K562 (cell line): ENCODE data around the gene SALL2. TPM values are rescaled to one million over a fixed set of nuclear protein-coding genes. Genes with fewer than 3 reads are reported as not detected.

Experiments
- ATAC-seq: fragments of 200-7000 bp; cut with Tn5 transposase; 3 replicates; pipeline ENCODE4 v1.9.1; 2020; ENCODE audit warnings: moderate library complexity
- Bru-seq: library from RNA; stranded (reverse); fragments of 400-500 nt; gene quantifications from one replicate; lab custom pipeline; 2021; lab: Mats Ljungman, UMichigan
- BruChase-seq, 2 experiments: library from RNA; stranded (reverse); fragments of 400-500 nt; gene quantifications; one replicate each; lab custom pipeline; 2021; lab: Mats Ljungman, UMichigan
- BruUV-seq: library from RNA; stranded (reverse); fragments of 400-500 nt; replicated peaks from 2 replicates; lab custom pipeline; 2021; lab: Mats Ljungman, UMichigan
- CTCF ChIA-PET: fragments of 300-600 bp; formaldehyde crosslinking; extraction: SDS; loops from one replicate; lab custom pipeline; 2021; ENCODE audit warnings: low intra/inter-chr PET ratio; lab: Yijun Ruan, JAX
- POLR2A ChIA-PET: fragments of 300-600, 350-650 bp; sonication (Branson Sonifier 250); formaldehyde crosslinking; extraction: SDS; loops from one replicate; lab custom pipeline; 2021; ENCODE audit warnings: antibody characterized with exemption, inconsistent platforms; lab: Yijun Ruan, JAX
- DNase-seq, 4 experiments: peaks; one replicate each; pipeline versions ENCODE4 v3.0.0 to v3.0.0-alpha.2; 2011 to 2018; ENCODE audit warnings: low spot score in 3 of 4, mixed read lengths in 3 of 4; ENCODE audit errors: extremely low read depth in 1 of 4
- FAIRE-seq: peaks from 2 replicates; lab custom pipeline; 2011; peaks lifted over from hg19 to GRCh38; lab: Jason Lieb, UNC
- H2AFZ ChIP-seq: 2 replicates; pipeline ENCODE4 v1.6.0; 2011; ENCODE audit warnings: low read depth, low read length, control low read depth, inconsistent platforms
- H3K27ac ChIP-seq: fragments of 200-600 bp; 3 replicates; pipeline ENCODE4 v1.8.0; 2011; ENCODE audit warnings: low read depth, mild to moderate bottlenecking, control low read depth, inconsistent platforms, low read length, moderate library complexity, mixed read lengths; ENCODE audit errors: extremely low read depth
- H3K27me3 ChIP-seq, 2 experiments: fragments of 300-600 bp in 1 of 2; 2 replicates in 1 of 2; 3 replicates in 1 of 2; pipeline versions ENCODE4 v1.6.0 to v1.8.0; 2011; ENCODE audit warnings: inconsistent platforms in 2 of 2, low read length in 2 of 2, mild to moderate bottlenecking in 1 of 2, mixed read lengths in 1 of 2, moderate library complexity in 1 of 2; ENCODE audit not compliant: control insufficient read depth in 2 of 2, insufficient read depth in 2 of 2
- H3K36me3 ChIP-seq: fragments of 300-600 bp; 3 replicates; pipeline ENCODE4 v1.8.0; 2011; ENCODE audit warnings: mild to moderate bottlenecking, low read length, inconsistent platforms; ENCODE audit not compliant: control insufficient read depth, insufficient read depth
- H3K4me1 ChIP-seq, 2 experiments: fragments of 200-600 bp in 1 of 2; replicated peaks in 1 of 2; 2 replicates in 1 of 2; 3 replicates in 1 of 2; pipeline versions ENCODE4 v1.5.1 to v1.8.0; 2011; ENCODE audit warnings: inconsistent platforms in 2 of 2, low read length in 2 of 2, mild to moderate bottlenecking in 1 of 2, mixed read lengths in 1 of 2, moderate library complexity in 1 of 2; ENCODE audit not compliant: control insufficient read depth in 2 of 2, insufficient read depth in 2 of 2
- H3K4me2 ChIP-seq: 2 replicates; pipeline ENCODE4 v1.6.1; 2011; ENCODE audit warnings: low read length, control low read depth, inconsistent platforms, mixed read lengths; ENCODE audit not compliant: insufficient read depth
- H3K4me3 ChIP-seq: fragments of 200-600 bp; sonication (generic), shearing (Covaris generic); 2 replicates; pipeline ENCODE4 v1.5.1; 2016; ENCODE audit warnings: control low read depth, inconsistent platforms
- H3K79me2 ChIP-seq: fragments of 200-600 bp; 3 replicates; pipeline ENCODE4 v1.8.0; 2011; ENCODE audit warnings: low read length, inconsistent platforms; ENCODE audit not compliant: control insufficient read depth, insufficient read depth
- H3K9ac ChIP-seq, 2 experiments: 2 replicates each; pipeline versions ENCODE4 v1.6.0 to v1.6.1; 2011; ENCODE audit warnings: low read depth in 2 of 2, low read length in 2 of 2, control low read depth in 1 of 2, inconsistent platforms in 1 of 2, mild to moderate bottlenecking in 1 of 2, mixed read lengths in 1 of 2; ENCODE audit not compliant: insufficient read depth in 1 of 2
- H3K9me1 ChIP-seq: one replicate; pipeline ENCODE4 v1.6.0; 2011; ENCODE audit warnings: inconsistent platforms, mild to moderate bottlenecking, low read length, moderate library complexity; ENCODE audit not compliant: control insufficient read depth, insufficient read depth
- H3K9me3 ChIP-seq: replicated peaks from 2 replicates; pipeline ENCODE4 v1.5.1; 2011; ENCODE audit warnings: low read depth, low read length, inconsistent platforms; ENCODE audit not compliant: control insufficient read depth, insufficient read depth
- H4K20me1 ChIP-seq: replicated peaks from 2 replicates; pipeline ENCODE4 v1.6.1; 2011; ENCODE audit warnings: low read length, inconsistent platforms, mixed read lengths; ENCODE audit not compliant: control insufficient read depth, insufficient read depth
- ARNT ChIP-seq, 2 experiments: fragments of 450-650 bp; IDR thresholded peaks; 2 replicates each; pipeline ENCODE4 v1.6.1; 2016; ENCODE audit warnings: mild to moderate bottlenecking in 1 of 2
- ATF2 ChIP-seq: sonication (generic); formaldehyde crosslinking; IDR thresholded peaks from 2 replicates; pipeline ENCODE4 v1.8.1; 2022; ENCODE audit warnings: missing genetic modification reagents
- ATF7 ChIP-seq: fragments of 450-650 bp; IDR thresholded peaks from 2 replicates; pipeline ENCODE4 v1.7.1; 2014; ENCODE audit warnings: mild to moderate bottlenecking, moderate library complexity
- E2F1 ChIP-seq: sonication (generic); formaldehyde crosslinking; IDR thresholded peaks from 2 replicates; pipeline ENCODE4 v1.8.1; 2023; ENCODE audit warnings: mild to moderate bottlenecking, missing genetic modification reagents, moderate library complexity
- E2F3 ChIP-seq: fragments of 250-450 bp; sonication (Bioruptor Pico); IDR thresholded peaks from 2 replicates; pipeline ENCODE4 v1.4.0; 2020; ENCODE audit warnings: mild to moderate bottlenecking
- ETV1 ChIP-seq: fragments of 450-650 bp; conservative IDR thresholded peaks from 2 replicates; pipeline ENCODE4 v1.6.1; 2016; ENCODE audit warnings: missing genetic modification characterization, control low read depth, low read depth, missing compliant biosample characterization
- FOXK1 ChIP-seq: sonication (generic); formaldehyde crosslinking; IDR thresholded peaks from 2 replicates; pipeline ENCODE4 v1.8.0; 2022; ENCODE audit warnings: missing genetic modification reagents, mild to moderate bottlenecking, borderline replicate concordance
- FUS ChIP-seq: fragments of 200-400 bp; formaldehyde crosslinking; optimal IDR thresholded peaks from 2 replicates; pipeline ENCODE3; 2017; ENCODE audit warnings: low read depth, low read length
- GABPB1 ChIP-seq: sonication (generic); formaldehyde crosslinking; IDR thresholded peaks from 2 replicates; pipeline ENCODE4 v1.8.0; 2022; ENCODE audit warnings: mild to moderate bottlenecking, missing genetic modification reagents
- HOMEZ ChIP-seq: fragments of 250-450 bp; sonication (Bioruptor Pico); IDR thresholded peaks from 2 replicates; pipeline ENCODE4 v1.4.0; 2020; ENCODE audit warnings: mild to moderate bottlenecking, moderate library complexity
- MCM2 ChIP-seq: fragments of 450-650 bp; IDR thresholded peaks from 2 replicates; pipeline ENCODE4 v1.6.1; 2017; ENCODE audit warnings: low read depth, mild to moderate bottlenecking
- RB1 ChIP-seq: fragments of 450-650 bp; IDR thresholded peaks from 2 replicates; pipeline ENCODE4 v1.6.1; 2017; ENCODE audit warnings: low read depth, mild to moderate bottlenecking
- SETDB1 ChIP-seq: IDR thresholded peaks from one replicate; pipeline ENCODE4 v1.6.1; 2012; ENCODE audit warnings: low read length, control low read depth, inconsistent platforms
- WGBS: fragments of 100-300 bp; shearing (Covaris generic); methylation state at CpG from one replicate; pipeline ENCODE4 v1.1.6; 2016; ENCODE audit warnings: low coverage, mixed read lengths; ENCODE audit not compliant: insufficient coverage; ENCODE audit errors: missing lambda C conversion rate; 5-methylcytosine and 5-hydroxymethylcytosine counted together
- in situ Hi-C: fragments of 300-500 bp; cut with MboI; formaldehyde crosslinking; loops from 4 replicates; pipeline ENCODE4 v1.15.0; 2018; ENCODE audit warnings: inconsistent platforms, mixed read lengths
- intact Hi-C: fragments of 100-400 bp; cut with micrococcal nuclease; formaldehyde crosslinking; loops from 2 replicates; pipeline ENCODE4 v1.14.2; 2022
- long read RNA-seq, 3 experiments: library from polyadenylated mRNA in 2 of 3; library from RNA in 1 of 3; unstranded in 2 of 3; stranded (forward) in 1 of 3; transcript quantifications; one replicate each; pipeline ENCODE4 v2.0.0, GENCODE V29; 2019 to 2022
- polyA minus RNA-seq, 3 experiments: library from RNA; depleted of rRNA, polyadenylated mRNA; stranded (reverse); fragments of >200 nt; gene quantifications; 2 replicates each; pipeline ENCODE4 v1.2.3, GENCODE V29; 2011
- polyA plus RNA-seq, 8 experiments: library from polyadenylated mRNA; depleted of rRNA in 4 of 8; stranded (reverse) in 5 of 8; unstranded in 3 of 8; fragments of >200 nt; fragmentation: Nextera tagmentation in 2 of 8; fragmentation: Illumina TruSeq in 1 of 8; extraction: Ambion mirVana in 2 of 8; extraction: Trizol in 1 of 8; gene quantifications; 2 replicates each; pipeline versions ENCODE4 v1.2.1 to v1.2.3, GENCODE V29; 2011 to 2014; ENCODE audit warnings: inconsistent platforms in 1 of 8, missing spikeins in 1 of 8
- total RNA-seq, 7 experiments: library from RNA; depleted of rRNA in 6 of 7; stranded (reverse); fragments of >200 nt in 6 of 7; fragmentation: Illumina TruSeq in 2 of 7; extraction: Trizol in 2 of 7; gene quantifications; 2 replicates each; pipeline versions ENCODE4 v1.2.1 to v1.2.3, GENCODE V29; 2011 to 2021; ENCODE audit warnings: low replicate concordance in 1 of 7

Gene SALL2
- 8.5 and 20.3 TPM in 2 replicates for total RNA-seq (2011; cell fraction: chromatin; rRNA removed; ENCODE audit: low replicate concordance)
- total RNA-seq (2011; cell fraction: nucleolus; rRNA removed) = 11.3 and 18.3 TPM in 2 replicates
- total RNA-seq (2011; cell fraction: nucleoplasm; rRNA removed) = 14.9 and 17.3 TPM in 2 replicates
- total RNA-seq (2014; rRNA removed) = 10.0 and 12.1 TPM in 2 replicates
- total RNA-seq (2014; rRNA removed; fragmentation: Illumina TruSeq; extraction: Trizol) = 11.3 and 12.9 TPM in 2 replicates
- 14.2 and 15.8 TPM in 2 replicates for total RNA-seq (2015; rRNA removed; fragmentation: Illumina TruSeq; extraction: Trizol)
- 25.9 and 27.6 TPM in 2 replicates for total RNA-seq (2021)
- 10.0 and 17.5 TPM in 2 replicates for polyA plus RNA-seq (2011; rRNA removed)
- 15.8 and 23.8 TPM in 2 replicates for polyA plus RNA-seq (2011; cell fraction: cytosol; rRNA removed)
- 14.0 and 21.8 TPM in 2 replicates for polyA plus RNA-seq (2011; cell fraction: nucleus; rRNA removed)
- 18.9 and 27.8 TPM in 2 replicates for polyA plus RNA-seq (2012)
- 30.4 and 35.8 TPM in 2 replicates for polyA plus RNA-seq (2014; fragmentation: Illumina TruSeq; extraction: Trizol)
- polyA plus RNA-seq (2014; fragmentation: Nextera tagmentation; extraction: Ambion mirVana) = 1 to 10 TPM; 6.6 to 9.9 TPM
- 12.5 and 13.1 TPM in 2 replicates for polyA plus RNA-seq (2014; rRNA removed)
- 17.5 and 19.8 TPM in 2 replicates for polyA minus RNA-seq (2011; rRNA and poly(A)+ RNA removed)
- polyA minus RNA-seq (2011; cell fraction: cytosol; rRNA and poly(A)+ RNA removed) = 17.4 and 26.1 TPM in 2 replicates
- polyA minus RNA-seq (2011; cell fraction: nucleus; rRNA and poly(A)+ RNA removed) = 9.0 and 10.7 TPM in 2 replicates
- percentile 55 among the genes with signal in this experiment for Bru-seq, nascent RNA
- BruChase-seq, experiment 1, labeled RNA remaining after a 2-hour chase = percentile 57 among the genes with signal in this experiment
- BruChase-seq, experiment 2, labeled RNA remaining after a 6-hour chase = percentile 64 among the genes with signal in this experiment
- long read RNA-seq, experiment 1, partial matches to known transcripts = 0 of 57 reads
- long read RNA-seq, experiment 1, other reads (novel, unspliced or antisense) = 57 of 57 reads
- long read RNA-seq, experiment 2, transcript SALL2-202 (2 exons, 659 nt) = major isoform, 8 of 24 reads
- long read RNA-seq, experiment 2, partial matches to known transcripts = 1 of 24 reads
- long read RNA-seq, experiment 2, other reads (novel, unspliced or antisense) = 14 of 24 reads
- long read RNA-seq, experiment 3, partial matches to known transcripts = 0 of 2 reads
- long read RNA-seq, experiment 3, other reads (novel, unspliced or antisense) = 1 of 2 reads

GRCh38 chr14:21525962-21526671 lies at the start of gene SALL2:
Gene SALL2, minus strand, starts transcription at chr14:21526346. Its CDS starts 219 bp downstream, at chr14:21526127.
- H3K36me3 ChIP-seq = peaks cover 28% of the 10 kb centered on the region; the same call in 2 of the 3 replicates
- no peaks in the 10 kb centered on the region for H3K9me3 ChIP-seq
- H2AFZ ChIP-seq = peak within 1 kb of the TSS; percentile 89
- DNase-seq = peak; percentile 84 to 93 (median 86)
- H4K20me1 ChIP-seq = no peaks in the 10 kb centered on the region
- H3K79me2 ChIP-seq = peaks cover 22% of the 10 kb centered on the region
- ATAC-seq = peak; percentile 90
- no peaks in the 10 kb centered on the region for H3K9me1 ChIP-seq
- peak within 1 kb of the TSS; percentile 76 for H3K4me2 ChIP-seq
- no TSS peak for BruUV-seq
- peak within 1 kb of the TSS; percentile 80 for H3K27ac ChIP-seq
- peaks cover 34 to 38% of the 10 kb centered on the region in 2 experiments for H3K4me1 ChIP-seq
- peak within 1 kb of the TSS; percentile 68 for H3K4me3 ChIP-seq
- FAIRE-seq = peak; percentile 79
- intact Hi-C loops = loop anchor here (2.0 kb wide), 1 partner anchor 15 kb away; the partner anchor contains the start of gene METTL3
- POLR2A ChIA-PET = interaction anchor here (0.9 to 3.5 kb wide), 4 partner anchors 9 to 70 kb away, joined by 3 to 39 read pairs (median 4); partner anchors contain the start of genes CHD8 and METTL3
- H3K9ac ChIP-seq = peak within 1 kb of the TSS; percentile 65 to 91
- 0% methylated on average over 1 of the region's 43 CpGs for WGBS
- no peaks in the 10 kb centered on the region for H3K27me3 ChIP-seq
- in situ Hi-C loops = no loop called here
- CTCF ChIA-PET = no interaction called here
- no peak; the same call in 1 of the 2 replicates for TF ChIP-seq RB1
- no peak for TF ChIP-seq ARNT (IDR thresholded peaks at IDR 0.05)
- no peak for TF ChIP-seq GABPB1 (CRISPR knock-in tag)
- TF ChIP-seq HOMEZ = no peak
- TF ChIP-seq MCM2 = no peak
- peak; percentile 62 for TF ChIP-seq ATF7
- TF ChIP-seq FUS = no peak
- no peak for TF ChIP-seq FOXK1 (CRISPR knock-in tag)
- TF ChIP-seq E2F3 (CRISPR knock-in tag) = no peak
- TF ChIP-seq ATF2 (CRISPR knock-in tag) = no peak
- TF ChIP-seq SETDB1 = no peak
- TF ChIP-seq E2F1 (CRISPR knock-in tag) = no peak
- no peak for TF ChIP-seq ETV1 (tag)
